Hematopoietic multipotent progenitor cell treated with erythropoietin and hydrocortisone succinate and interleukin-3 and kit ligand, for 15 days (in vitro differentiated cells): ENCODE results near the gene CHST1.

Experiments
- DNase-seq: peaks from one replicate; pipeline ENCODE4 v3.0.0-alpha.2; 2015; ENCODE audit warnings: low spot score

Gene CHST1

DNA sequence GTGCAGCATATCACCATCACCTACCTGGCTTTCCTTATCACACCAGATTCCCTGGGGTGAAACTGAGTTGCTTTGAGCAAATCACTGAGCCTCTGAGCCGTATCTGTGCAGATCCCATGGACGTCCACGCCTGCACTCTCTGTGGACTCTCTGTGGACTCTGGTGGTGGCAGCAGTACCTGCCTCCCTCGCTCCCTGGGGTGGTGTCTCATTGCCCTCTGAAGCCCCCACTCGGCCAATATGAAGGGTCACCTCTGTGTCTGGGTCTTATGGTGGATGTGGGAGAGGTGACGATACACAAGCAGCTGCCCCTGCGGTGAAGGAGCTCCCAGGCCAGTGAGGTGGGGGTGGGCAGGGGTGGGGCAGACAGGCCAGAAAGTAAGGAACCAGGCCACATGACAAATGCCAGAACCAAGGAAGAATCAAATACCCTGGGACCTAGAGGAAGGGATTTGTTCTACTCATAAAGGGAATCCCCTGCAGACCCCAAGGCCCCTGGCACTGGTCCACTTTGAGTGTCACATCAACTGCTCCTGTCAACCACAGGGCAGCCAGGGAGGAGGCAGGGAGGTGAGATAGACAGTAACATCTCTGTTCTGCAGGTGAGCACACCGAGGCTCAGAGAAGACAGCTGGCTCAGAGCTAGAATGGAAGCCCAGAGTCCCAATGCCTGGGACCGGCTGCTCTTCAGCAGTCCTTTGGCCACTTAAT is 9.2 kb upstream of the CHST1 start:
- no peak for DNase-seq

DNA sequence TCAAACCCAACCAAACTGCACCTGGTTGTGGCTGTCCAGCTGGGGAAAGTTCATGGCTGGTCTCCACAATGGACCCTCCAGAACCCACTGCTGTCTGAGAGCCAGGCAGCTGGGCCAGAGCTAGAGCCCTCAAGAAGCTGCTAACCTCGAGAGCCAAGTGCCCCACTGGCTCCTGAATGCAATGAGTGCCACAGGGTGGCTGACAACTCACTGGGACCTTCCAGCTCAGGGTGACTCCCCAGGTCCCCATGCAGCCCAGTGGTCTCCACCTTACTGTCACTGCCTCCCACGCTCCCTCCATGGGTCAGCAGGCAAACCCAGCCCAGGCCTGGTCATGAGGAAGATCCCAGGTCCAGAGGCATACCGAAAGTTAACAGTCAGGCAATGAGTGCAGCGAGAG is 8.0 kb upstream of the CHST1 start:
- no peak for DNase-seq

DNA sequence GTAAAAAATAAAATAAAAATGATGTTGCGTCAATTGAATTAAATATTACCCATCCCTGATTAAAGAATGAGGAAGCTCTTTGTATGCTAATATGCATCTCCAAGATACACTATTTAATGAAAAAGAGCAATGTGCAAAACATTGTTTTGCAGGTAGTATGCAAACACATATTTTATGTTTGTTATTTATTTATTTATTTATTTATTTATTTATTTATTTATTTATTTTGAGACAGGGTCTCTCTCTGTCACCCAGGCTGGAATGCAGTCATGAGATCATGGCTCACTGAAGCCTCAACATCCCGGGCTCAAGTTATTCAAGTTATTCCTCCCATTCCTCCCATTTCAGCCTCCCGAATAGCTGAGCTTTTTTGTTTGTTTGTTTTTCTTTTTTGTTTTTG is 7.2 kb upstream of the CHST1 start:
- no peak for DNase-seq

DNA sequence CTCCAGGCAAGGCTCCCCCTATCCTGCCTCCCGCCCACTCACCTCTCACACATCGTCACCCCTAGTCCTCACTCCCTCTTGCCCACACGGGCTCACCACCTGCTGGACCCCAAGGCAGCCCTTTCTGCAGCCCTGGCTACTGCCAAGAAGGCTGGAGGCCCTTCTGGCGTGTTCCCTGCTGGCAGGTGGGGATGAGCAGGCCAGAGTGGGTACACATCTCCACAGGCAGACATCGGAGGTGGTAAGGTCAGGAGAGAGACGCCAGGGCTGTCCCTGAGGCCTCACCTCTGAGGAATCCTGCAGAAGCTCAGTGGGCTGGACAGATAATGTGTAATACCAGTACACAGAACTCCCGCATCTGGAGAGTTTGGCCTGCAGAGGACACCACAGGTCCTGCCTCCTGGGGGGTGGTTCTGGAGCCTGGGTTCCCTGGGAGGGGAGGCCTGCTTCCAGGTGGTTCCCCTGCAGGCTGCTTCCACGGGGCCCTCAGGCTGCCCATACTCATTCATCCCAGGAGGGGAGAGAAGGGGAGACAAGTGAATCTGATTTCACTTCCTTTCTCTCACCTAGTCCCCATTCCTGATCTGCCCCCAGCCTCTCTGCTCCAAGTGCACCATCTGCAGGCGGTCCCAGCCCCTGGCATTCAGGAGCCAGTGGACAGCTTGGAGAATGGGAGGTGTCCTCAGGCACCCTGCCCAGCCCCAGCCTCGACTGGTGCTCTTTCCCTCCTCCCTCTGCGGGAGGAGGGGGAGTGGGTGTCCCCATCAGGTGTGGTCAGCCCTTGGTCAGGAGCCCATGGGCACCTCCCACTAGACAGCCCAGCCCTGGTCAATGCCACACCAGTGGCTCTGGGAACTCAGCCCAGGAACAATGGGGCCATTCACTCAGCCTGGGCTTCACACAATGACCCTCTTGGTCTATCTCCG is 6.1 kb upstream of the CHST1 start:
- no peak for DNase-seq

DNA sequence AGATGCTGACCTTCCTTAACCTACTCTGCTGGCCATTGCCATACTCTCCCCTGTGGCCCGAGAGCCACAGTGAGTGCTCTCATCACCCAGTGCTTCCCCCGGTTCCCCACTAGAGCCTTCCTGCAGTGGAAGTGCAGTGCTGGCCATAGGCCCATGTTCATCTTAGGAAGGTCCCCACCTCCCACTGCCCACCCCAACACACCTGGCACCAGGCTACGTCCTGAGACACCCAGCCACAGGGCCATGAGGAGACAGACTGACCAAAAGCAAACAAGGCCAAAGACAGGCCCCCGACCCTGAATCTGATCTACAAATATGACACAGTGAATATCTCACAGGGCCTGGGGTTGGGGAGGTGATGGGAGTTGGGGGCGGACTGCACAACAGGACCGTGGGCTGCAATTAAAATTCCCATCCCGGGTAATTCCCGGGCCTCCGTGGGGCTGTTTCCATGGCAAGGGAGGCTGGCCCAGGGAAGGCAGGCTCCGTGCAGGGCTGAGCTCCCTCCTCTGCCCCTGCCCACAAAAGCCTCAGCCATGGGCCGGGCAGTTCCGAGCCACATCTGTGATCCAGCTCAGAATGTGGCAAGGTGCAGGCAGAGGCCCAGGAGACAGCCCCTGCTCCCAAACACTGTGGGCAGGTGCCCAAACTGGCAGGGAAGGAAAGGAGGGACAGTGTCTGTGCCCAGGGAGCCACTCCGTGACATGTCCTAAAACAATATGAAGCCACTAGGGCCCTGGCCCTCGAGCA is 5.1 kb upstream of the CHST1 start:
- no peak for DNase-seq

DNA sequence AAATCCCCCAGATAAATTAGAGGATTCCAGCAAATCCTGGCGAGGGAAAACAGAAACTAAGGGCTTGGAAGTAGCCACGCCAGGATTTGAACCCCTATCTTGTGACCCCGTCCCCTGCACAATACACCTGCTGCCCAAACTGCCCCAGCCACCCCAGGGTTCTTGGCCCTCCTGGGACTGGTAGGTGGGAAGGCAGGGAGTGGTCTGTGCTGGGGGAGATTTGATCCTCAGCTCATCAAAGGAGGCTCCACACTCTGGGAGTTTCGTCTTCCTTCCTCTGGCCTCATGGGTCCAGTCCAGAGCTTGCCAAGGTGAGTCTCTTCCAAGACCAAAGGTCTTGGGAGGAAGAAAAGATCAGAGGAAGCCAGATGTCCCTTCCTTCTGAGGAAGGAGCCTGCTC is 4.5 kb upstream of the CHST1 start:
- DNase-seq = no peak

DNA sequence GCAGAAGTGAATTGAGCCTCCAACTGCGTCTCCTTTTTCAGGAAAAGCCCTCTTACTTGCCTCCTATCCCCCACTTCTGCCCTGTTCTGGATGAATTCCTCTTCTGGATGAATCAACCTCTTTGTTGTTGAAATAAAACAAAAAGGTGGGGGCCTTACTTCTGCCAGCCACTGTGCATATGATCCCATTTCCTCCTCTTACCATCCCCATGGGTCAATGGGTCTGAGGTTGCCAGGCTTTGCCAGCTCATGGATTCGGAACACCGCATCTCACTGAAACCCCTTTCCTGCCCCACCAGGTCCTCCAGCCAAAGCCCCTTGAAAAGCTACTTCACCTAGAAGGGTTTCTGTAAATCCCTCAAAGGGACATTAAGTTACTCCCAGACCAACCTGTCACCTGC is 3.7 kb upstream of the CHST1 start:
- DNase-seq = no peak

DNA sequence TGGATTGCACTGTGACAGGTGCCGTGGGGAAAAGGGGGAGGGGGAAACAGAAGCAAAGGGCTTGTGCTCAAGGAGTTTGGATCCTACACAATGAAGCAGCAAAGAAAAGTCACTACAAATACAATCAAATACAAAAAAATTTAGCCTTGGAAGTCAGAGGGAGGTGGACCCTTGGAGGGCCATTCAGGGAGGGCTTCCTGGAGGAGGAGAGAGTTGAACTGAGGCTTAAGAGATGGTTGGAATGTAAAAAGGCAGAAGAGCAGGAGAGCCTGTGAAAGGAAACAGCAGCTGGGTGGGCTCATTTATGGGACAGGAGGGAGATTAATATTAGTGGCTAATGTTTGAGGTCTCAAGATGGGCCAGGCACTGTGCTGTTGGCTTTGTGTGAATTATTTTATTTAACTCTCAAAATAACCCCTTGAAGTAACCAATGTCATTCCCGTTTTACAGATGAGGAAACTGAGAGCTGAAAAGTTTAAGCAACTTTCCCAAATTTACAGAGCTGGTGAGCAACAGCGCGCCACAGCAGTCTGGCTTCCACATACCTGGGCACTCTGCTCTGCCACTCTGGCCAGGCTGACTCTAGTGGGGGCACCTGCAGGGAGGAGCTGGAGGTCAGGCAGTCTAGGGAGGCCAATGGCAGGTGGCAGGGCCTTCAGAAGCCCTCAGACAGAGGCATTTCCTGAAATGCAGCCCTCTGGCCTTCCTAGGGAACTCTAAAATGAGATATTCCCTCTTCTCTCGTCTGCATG is 2.7 kb upstream of the CHST1 start:
- DNase-seq = no peak

DNA sequence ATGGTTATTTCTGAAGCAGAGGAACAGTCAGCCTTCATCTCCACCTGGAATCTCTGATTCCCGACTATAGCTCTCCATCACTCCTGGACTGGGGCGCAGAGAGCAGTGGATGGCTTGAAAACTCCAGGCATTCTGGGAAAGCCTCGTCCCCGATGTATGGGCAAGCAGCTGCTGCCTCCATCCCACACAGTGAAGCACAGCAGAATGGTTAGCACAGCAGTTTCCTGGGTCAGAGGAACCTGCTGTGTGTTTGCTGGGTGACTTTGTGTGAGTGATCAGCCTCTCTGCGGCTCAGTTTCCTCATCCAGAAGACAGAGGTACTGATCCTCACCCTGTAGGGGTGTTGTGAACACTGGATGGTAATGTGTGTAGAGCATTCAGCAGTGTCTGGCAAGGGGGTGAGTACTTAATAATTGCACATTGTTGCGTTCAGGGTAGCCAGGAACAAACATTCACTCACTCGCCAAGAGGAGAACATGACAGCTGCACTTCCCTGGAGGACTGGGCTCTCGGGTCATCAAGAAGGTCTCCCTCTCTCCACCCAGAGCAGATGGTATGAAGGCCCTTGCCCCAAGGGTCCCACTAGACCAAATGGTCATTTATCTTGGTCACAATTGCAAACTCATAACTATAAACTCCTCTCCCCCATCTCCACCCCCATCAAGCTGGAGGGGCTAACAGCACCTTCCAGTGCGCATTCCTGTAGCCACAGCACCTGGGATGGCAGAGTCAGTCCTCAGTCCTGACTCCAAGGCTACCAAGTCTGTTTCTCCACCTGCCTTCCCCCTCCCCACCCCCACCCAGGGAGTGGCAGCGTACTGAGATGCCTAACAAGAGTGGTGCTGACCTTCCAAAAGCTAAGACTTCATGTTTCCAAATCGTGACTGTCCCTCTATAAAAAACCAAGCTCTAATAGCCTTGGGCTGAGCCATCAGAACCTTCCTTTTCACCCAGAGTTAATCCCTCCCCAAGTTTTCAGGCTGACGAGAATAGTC is 1.5 kb upstream of the CHST1 start:
- DNase-seq = no peak

DNA sequence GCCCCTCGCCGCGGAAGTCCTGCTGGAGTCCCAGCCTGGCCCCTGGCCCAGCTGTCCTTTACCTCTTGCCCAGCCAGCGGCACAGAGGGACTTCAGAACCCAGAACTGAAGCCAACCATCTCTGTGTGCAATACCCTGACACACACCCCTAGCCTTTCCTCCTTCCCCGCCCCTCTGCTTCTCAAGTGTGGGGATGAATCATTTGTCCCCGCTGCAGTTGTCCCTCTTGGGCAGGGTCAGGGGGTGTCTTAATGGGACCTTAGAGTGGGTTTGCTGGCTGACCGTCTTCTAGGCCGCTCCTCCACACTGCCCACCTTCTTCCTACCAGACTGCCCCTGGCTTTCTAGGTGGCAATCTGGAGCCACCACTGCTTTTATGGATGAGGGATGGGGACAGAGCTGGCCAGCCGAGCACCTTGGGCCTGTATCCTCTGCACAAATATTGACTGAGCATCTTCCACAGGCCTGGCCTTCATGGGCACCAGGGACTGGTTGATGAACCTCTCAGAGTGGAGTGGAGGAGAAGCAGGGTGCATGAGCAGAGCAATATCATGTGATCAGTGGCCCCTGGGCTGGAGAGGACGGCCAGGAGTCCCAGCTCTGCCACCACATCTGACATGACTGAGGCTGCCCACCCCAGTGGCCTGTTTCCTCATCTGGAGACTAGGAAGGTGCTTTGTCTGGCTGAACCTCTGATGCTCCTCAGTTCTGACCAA is 668 bp upstream of the CHST1 start:
- DNase-seq = no peak

DNA sequence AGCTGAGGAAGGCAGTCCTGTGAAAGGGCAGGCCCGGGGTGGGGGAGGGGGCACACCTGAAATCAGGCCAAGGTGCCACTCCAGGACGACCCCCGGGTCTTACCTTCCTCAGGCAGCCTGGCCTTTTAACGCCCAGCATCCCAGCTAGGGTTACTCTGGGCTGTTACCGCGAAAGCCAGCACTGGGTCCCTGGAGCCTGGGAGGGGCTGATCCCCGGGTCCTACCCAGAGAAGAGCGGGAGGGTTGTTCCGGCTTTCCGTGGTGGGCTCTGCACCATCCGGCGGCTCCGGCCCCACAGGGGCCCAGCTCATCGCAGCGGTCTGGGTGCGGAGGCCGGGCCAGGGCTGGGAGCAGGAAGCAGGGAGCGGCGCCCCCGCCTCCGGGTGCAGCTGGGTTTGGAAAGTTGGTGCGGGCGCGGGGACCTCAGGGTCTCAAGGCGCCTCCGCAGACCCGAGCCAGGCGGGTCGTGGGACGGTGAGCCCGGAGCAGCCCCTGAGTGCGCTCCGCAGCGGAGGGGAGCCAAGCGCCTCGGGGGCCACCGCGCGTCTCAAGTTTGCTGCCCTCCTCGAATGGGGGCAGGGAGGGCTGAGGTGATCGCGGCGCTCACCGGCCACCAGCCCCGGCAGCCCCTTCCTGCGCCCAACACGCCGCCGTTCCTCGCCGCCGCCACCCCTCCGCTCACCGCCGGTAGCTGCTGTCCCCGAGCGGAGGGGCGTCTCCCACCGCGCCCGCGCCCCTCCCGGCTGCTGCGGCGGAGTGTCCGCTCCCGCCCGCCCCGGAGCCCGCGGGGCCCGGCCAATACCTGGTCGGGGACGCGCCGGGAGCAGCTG is 831 bp downstream of the CHST1 start:
- DNase-seq = no peak

DNA sequence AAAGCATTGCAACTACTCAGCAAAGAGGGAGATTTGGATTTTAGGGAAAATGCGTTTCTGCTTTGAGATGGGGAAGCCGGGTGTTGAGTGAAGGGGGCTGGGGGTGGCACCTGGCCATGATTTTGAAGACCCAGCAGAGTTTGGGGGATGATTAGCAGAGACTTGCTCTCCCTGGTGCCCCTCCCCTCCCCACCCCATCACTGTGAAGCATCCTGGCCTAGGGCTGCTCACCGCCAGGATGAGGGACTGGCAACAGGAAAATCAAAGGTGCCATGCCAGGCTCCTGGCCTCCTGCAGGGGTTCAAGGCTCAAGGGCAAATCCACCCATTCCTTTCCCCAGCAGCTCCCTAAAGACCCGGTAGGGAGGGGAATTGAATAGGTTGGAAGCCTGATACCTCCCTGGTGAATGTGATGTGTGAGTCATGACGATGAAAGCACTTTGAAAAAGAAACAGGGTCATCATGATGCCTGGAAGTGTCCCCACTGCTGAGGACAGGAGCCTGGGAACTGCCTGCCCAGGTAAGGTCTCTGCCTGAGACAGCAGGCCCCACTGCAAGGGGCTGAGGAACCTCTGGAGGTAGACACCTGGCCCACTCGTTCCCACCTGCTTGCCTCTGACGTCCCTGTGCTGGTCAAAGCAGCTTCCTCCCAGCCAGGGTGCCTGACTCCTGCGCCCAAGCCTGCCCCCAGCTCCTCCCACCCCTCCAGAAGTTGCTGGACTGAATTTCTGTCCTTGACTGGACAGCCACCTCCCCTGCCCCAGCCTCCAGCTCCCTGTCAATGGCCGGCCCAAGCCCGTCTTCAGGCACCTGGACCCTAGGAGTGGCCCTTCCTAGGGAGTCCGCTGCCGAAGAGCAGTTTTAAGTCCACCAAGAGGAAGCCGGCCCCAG is 1.7 kb downstream of the CHST1 start:
- no peak for DNase-seq

DNA sequence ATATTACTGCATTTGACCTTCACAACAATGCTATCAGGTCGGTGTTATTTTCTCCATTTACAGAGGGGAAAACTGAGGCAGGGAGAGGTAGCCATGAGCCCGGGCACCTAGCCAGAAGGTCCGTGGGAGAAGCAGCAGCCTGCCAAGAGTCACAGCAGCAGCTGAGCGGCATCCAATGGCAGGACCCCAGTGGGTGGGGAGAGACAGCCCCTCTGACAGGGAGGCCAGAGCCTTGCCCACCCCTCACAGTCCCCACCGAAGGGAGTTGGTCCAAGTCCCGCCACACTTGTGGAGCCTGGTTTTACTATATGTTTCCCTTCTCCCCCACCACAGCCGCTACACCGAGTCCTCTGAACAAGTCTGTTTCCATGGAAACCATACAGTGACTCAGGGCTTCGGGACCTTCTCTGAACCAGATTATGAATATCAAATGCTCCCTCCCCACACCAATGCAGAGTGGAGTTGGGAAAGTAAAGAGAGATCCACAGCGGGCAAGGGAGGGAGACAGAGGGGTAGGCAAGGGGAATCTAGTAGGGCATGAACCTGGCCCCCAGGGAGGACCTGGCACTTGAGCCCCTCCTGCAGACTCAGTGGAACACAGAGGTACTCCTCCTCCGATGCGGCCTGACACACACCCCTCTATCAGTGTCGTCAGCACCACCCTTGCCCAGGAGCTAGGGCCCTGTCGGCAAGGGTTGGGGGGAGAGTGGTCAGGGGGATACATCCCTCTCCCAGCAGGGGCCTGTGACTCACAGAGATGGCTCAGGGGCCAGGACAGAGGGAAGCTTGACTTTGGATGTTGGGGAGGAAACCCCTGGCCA is 2.5 kb downstream of the CHST1 start:
- DNase-seq = peak; percentile 24

DNA sequence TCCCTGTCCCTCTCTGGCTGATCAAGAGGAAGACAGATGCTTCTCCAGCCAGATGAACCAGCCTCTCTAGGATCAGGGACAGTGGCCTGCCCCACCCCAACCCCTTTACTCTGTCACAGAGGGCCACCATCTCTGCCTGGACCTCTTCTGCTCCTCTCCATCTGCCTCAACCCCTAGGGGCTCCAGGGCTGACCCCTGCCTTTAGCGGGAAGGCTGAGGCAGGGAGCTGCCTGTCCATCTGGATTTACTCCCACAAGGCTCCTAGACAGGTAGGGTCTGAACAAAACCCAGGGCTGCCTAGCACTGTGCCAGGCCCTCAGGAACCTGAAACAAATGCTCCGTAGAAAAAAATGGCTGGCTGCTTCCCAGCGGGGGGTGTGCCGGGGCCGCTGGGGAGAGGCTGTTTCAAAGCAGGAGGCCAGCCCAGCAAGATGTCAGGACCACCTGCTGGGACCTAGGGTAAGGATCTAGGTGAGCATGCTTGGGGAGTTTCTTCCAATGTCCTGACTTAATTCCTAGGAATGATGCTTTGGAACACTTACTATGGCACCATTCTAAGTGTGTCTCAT is 3.2 kb downstream of the CHST1 start:
- DNase-seq = no peak

DNA sequence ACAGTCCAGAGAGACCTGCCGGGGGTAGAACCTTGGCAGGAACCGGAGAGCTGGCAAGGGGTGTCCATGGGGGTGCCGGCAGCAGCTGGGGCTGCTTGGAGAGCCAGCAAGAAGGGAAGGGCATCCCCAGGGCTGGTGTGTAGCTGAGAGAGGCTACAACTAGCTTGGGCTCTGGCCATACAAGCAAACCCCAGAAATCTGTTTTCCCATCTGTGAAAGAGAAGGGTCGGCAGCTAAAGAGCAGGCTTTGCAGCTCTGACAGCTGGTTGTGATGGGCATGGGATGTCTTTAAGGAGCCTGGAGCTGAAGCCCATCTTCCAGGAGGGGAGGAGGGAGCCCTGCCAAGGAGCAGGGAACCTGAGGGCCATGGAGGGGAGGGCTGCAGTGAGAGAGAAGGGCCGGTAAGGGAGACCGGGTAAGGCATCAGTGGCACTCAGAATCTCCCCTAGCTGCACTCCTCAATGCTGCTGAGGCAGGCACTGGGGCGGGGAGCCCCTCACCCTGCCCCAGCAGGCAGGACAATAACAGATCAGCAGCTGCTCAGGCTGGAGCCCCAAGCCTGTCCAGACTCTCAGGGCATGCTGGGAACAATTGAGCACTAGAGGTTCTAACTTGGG is 3.9 kb downstream of the CHST1 start:
- no peak for DNase-seq

DNA sequence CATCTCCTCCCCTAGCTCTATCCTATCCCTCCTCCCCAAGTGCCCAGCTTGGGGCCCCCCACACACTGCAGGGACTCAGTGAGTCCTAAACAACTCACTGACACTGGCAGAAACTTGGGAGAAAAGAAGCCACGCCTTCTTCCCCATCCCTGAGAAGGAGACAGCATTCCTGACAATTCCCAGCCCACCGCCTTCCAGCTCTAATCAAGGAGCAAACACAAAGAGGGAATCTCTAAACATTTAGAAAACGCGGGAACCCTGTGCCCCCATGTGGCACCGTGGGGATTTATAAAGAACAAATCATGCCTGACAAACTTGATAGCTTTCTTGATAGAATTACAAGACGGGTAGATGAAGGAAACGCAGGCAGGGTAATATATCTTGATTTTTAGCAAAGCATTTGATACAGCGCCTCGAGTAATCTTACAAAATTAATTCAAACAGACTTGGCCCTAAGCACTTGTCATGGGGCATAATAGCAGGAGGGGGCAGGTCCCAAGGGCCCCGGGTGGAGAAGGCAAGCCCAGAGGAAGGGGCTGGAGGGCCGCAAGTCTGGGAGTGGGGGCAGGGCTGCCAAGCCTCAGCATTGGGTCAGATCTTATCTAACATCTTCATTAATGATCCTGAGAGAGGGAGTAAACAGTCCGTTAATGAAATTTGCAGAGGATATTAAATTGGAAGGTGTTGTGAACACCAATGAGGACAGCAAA is 4.5 kb downstream of the CHST1 start:
- DNase-seq = no peak
